IMR-90 (cell line): ENCODE data around the gene POLA2. TPM values are rescaled to one million over a fixed set of nuclear protein-coding genes. Genes with fewer than 3 reads are reported as not detected.
A peak's percentile ranks its signal among the peaks of the same experiment; 100 is the strongest.

Experiments
- ATAC-seq: fragments of 200-7000 bp; cut with Tn5 transposase; 2 replicates; pipeline ENCODE4 v1.9.1; 2020; ENCODE audit warnings: low read depth, mild to moderate bottlenecking, moderate library complexity
- BruUV-seq: library from RNA; stranded (reverse); fragments of 400-500 nt; replicated peaks from 2 replicates; lab custom pipeline; 2021; lab: Mats Ljungman, UMichigan
- CTCF ChIA-PET: fragments of 300-600 bp; formaldehyde crosslinking; extraction: SDS; loops from one replicate; lab custom pipeline; 2021; ENCODE audit warnings: antibody characterized with exemption; lab: Yijun Ruan, JAX
- POLR2A ChIA-PET: fragments of 300-600 bp; sonication (Branson Sonifier 250); formaldehyde crosslinking; loops from one replicate; lab custom pipeline; 2022; ENCODE audit warnings: antibody characterized with exemption; ENCODE audit not compliant: unreplicated experiment; lab: Charles Lee
- DNase-seq: peaks from one replicate; pipeline ENCODE4 v3.0.0; 2013
- H2AFZ ChIP-seq: replicated peaks from 2 replicates; pipeline ENCODE3; 2013; ENCODE audit warnings: low read length, mild to moderate bottlenecking; ENCODE audit not compliant: poor library complexity
- H2AK5ac ChIP-seq: 2 replicates; pipeline ENCODE4 v1.6.1; 2013; ENCODE audit warnings: low read depth, low read length, inconsistent platforms
- H2AK9ac ChIP-seq: replicated peaks from 2 replicates; pipeline ENCODE3; 2013; ENCODE audit warnings: mild to moderate bottlenecking, low read depth, low read length, moderate library complexity; ENCODE audit not compliant: poor library complexity
- H2BK120ac ChIP-seq: 2 replicates; pipeline ENCODE4 v1.6.1; 2013; ENCODE audit warnings: low read depth, low read length, inconsistent platforms
- H2BK15ac ChIP-seq: 3 replicates; pipeline ENCODE4 v1.6.1; 2013; ENCODE audit warnings: low read depth, low read length, inconsistent platforms
- H2BK20ac ChIP-seq: 2 replicates; pipeline ENCODE4 v1.6.1; 2013; ENCODE audit warnings: low read depth, mild to moderate bottlenecking, inconsistent platforms, low read length, moderate library complexity
- H2BK5ac ChIP-seq: 2 replicates; pipeline ENCODE4 v1.6.1; 2013; ENCODE audit warnings: mild to moderate bottlenecking, low read depth, low read length, inconsistent platforms; ENCODE audit not compliant: poor library complexity, severe bottlenecking
- H3K14ac ChIP-seq: replicated peaks from 2 replicates; pipeline ENCODE4 v1.6.1; 2013; ENCODE audit warnings: low read depth, low read length, inconsistent platforms
- H3K18ac ChIP-seq: 2 replicates; pipeline ENCODE4 v1.6.1; 2013; ENCODE audit warnings: low read depth, low read length, control low read depth
- H3K23ac ChIP-seq: 2 replicates; pipeline ENCODE4 v1.6.1; 2013; ENCODE audit warnings: low read depth, low read length, inconsistent platforms
- H3K27ac ChIP-seq: 2 replicates; pipeline ENCODE4 v1.5.1; 2013; ENCODE audit warnings: mild to moderate bottlenecking, control low read depth, low read length; ENCODE audit not compliant: insufficient read depth
- H3K27me3 ChIP-seq: 2 replicates; pipeline ENCODE4 v1.6.1; 2013; ENCODE audit warnings: low read length; ENCODE audit not compliant: control insufficient read depth, insufficient read depth
- H3K36me3 ChIP-seq: 2 replicates; pipeline ENCODE4 v1.6.1; 2013; ENCODE audit warnings: low read length, mixed read lengths; ENCODE audit not compliant: control insufficient read depth, insufficient read depth
- H3K4ac ChIP-seq: 2 replicates; pipeline ENCODE4 v1.6.1; 2013; ENCODE audit warnings: low read depth, low read length, inconsistent platforms
- H3K4me1 ChIP-seq: 2 replicates; pipeline ENCODE4 v1.6.1; 2013; ENCODE audit warnings: low read length, mixed read lengths; ENCODE audit not compliant: control insufficient read depth, insufficient read depth
- H3K4me2 ChIP-seq: 2 replicates; pipeline ENCODE4 v1.6.1; 2013; ENCODE audit warnings: low read depth, mild to moderate bottlenecking, control low read depth, low read length, moderate library complexity
- H3K4me3 ChIP-seq: 2 replicates; pipeline ENCODE4 v1.5.1; 2013; ENCODE audit warnings: low read depth, mild to moderate bottlenecking, control low read depth, low read length, moderate library complexity; ENCODE audit not compliant: insufficient read depth
- H3K56ac ChIP-seq: 2 replicates; pipeline ENCODE4 v1.6.1; 2013; ENCODE audit warnings: low read length, inconsistent platforms; ENCODE audit not compliant: insufficient read depth; ENCODE audit errors: extremely low read depth
- H3K79me1 ChIP-seq, 2 experiments: 2 replicates each; pipeline ENCODE4 v1.6.1; 2013; ENCODE audit warnings: low read length in 2 of 2, inconsistent platforms in 1 of 2, low read depth in 1 of 2
- H3K9ac ChIP-seq: 2 replicates; pipeline ENCODE4 v1.6.1; 2013; ENCODE audit warnings: low read depth, low read length, control low read depth
- H3K9me1 ChIP-seq: 2 replicates; pipeline ENCODE4 v1.6.1; 2013; ENCODE audit warnings: low read length, inconsistent platforms; ENCODE audit not compliant: insufficient read depth
- H3K9me3 ChIP-seq: 2 replicates; pipeline ENCODE4 v1.6.1; 2013; ENCODE audit warnings: low read length; ENCODE audit not compliant: control insufficient read depth, insufficient read depth
- H4K20me1 ChIP-seq: 2 replicates; pipeline ENCODE4 v1.6.1; 2013; ENCODE audit warnings: low read length, inconsistent platforms; ENCODE audit not compliant: insufficient read depth
- H4K5ac ChIP-seq: 2 replicates; pipeline ENCODE4 v1.6.1; 2013; ENCODE audit warnings: mild to moderate bottlenecking, low read depth, low read length, control low read depth
- H4K8ac ChIP-seq, 2 experiments: 2 replicates each; pipeline ENCODE4 v1.6.1; 2013; ENCODE audit warnings: low read depth in 2 of 2, low read length in 2 of 2, control low read depth in 1 of 2, inconsistent platforms in 1 of 2
- H4K91ac ChIP-seq: 2 replicates; pipeline ENCODE4 v1.6.1; 2013; ENCODE audit warnings: low read depth, low read length, inconsistent platforms; ENCODE audit not compliant: insufficient read depth
- CEBPB ChIP-seq: IDR thresholded peaks from 2 replicates; pipeline ENCODE4 v1.6.1; 2012; ENCODE audit warnings: low read depth, low read length, improper control_type of control experiment
- POLR2A ChIP-seq: IDR thresholded peaks from 2 replicates; pipeline ENCODE4 v1.6.1; 2012; ENCODE audit warnings: mild to moderate bottlenecking, low read depth, low read length
- WGBS, 2 experiments: methylation state at CpG; one replicate each; pipeline versions ENCODE4 v1.1.5 to v1.1.7; 2013; ENCODE audit warnings: missing lambda C conversion rate in 2 of 2; ENCODE audit not compliant: insufficient read length in 1 of 2; ENCODE audit errors: extremely low coverage in 2 of 2; 5-methylcytosine and 5-hydroxymethylcytosine counted together
- dilution Hi-C: fragments of 300-500 bp; cut with HindIII; formaldehyde crosslinking; loops from one replicate; pipeline ENCODE4 v1.14.3; 2018; ENCODE audit warnings: low sequenced_read_pairs; ENCODE audit not compliant: unreplicated experiment
- in situ Hi-C: fragments of 300-500 bp; cut with MboI; formaldehyde crosslinking; loops from 3 replicates; pipeline ENCODE4 v1.14.3; 2019; ENCODE audit warnings: low sequenced_read_pairs, inconsistent platforms, mixed read lengths
- intact Hi-C: fragments of 100-400 bp; cut with micrococcal nuclease; formaldehyde crosslinking; loops from 2 replicates; pipeline ENCODE4 v1.10.0; 2022
- polyA plus RNA-seq, 3 experiments: library from polyadenylated mRNA; depleted of rRNA; stranded (reverse); fragments of >200 nt; gene quantifications; 2 replicates each; pipeline ENCODE4 v1.2.3, GENCODE V29; 2012; ENCODE audit warnings: low replicate concordance in 1 of 3
- total RNA-seq: library from RNA; depleted of rRNA; stranded (reverse); fragments of >200 nt; gene quantifications from 2 replicates; pipeline ENCODE4 v1.2.3, GENCODE V29; 2012

Gene POLA2
- total and polyA plus RNA-seq, 2 of the 4 experiments (the other 2 are of a cell fraction), result 14.2 to 17.3 TPM

- Histone ChIP-seq H3K27ac (no peak overlapping the region), H3K18ac (no peak overlapping the region), H2AK9ac (peak overlapping the region; percentile 1), H3K9me3 (no peaks in the 10 kb centered on the region), H3K27me3 (no peaks in the 10 kb centered on the region), H3K4me2 (no peak overlapping the region), H3K36me3 (peaks cover 38% of the 10 kb centered on the region), H3K9me1 (peaks cover 9% of the 10 kb centered on the region), H3K4me1 (peaks cover 2% of the 10 kb centered on the region; the same call in 1 of the 2 replicates), H3K4me3 (no peak overlapping the region), H2BK15ac (no peak overlapping the region), H2AK5ac (no peak overlapping the region), H2AFZ (no peak overlapping the region), H3K9ac (no peak overlapping the region), H2BK120ac (no peak overlapping the region), H4K20me1 (peaks cover 57% of the 10 kb centered on the region), H4K8ac (no peak overlapping the region), H4K91ac (no peak overlapping the region), H3K23ac (no peak overlapping the region), H2BK20ac (no peak overlapping the region), H2BK5ac (no peak overlapping the region), H3K79me1 (peaks cover 3 to 49% of the 10 kb centered on the region in 2 experiments), H3K14ac (no peak overlapping the region), H3K4ac (no peak overlapping the region), H4K5ac (no peak overlapping the region; the same call in 1 of the 2 replicates), H3K56ac (no peak overlapping the region)
- dilution Hi-C loops (no loop called here), in situ Hi-C loops (no loop called here), intact Hi-C loops (no loop called here)
- TF ChIP-seq CEBPB (no peak), POLR2A (peak; percentile 64)
- ChIA-PET CTCF (no interaction called here), POLR2A (no interaction called here)
- ATAC-seq (no peak), DNase-seq (no peak)
- no TSS peak for BruUV-seq
- WGBS, 2 experiments, result 84% methylated on average over 7 of the region's 12 CpGs; no CpG with 5 or more reads in 1 of the 2 experiments
These were observed 62.1 kb downstream of the POLA2 start for GRCh38 chr11:65323813-65324212.
